ENCODE results near the gene SERPINH1. TPM values are rescaled to one million over a fixed set of nuclear protein-coding genes. Genes with fewer than 3 reads are reported as not detected.
A peak's percentile ranks its signal among the peaks of the same experiment; 100 is the strongest.

Gene SERPINH1
- total and polyA plus RNA-seq, 2 of the 13 experiments (the other 11 are each of a cell fraction or from before 2014, with no cell fraction given): 83.6 to 83.8 TPM

DNA sequence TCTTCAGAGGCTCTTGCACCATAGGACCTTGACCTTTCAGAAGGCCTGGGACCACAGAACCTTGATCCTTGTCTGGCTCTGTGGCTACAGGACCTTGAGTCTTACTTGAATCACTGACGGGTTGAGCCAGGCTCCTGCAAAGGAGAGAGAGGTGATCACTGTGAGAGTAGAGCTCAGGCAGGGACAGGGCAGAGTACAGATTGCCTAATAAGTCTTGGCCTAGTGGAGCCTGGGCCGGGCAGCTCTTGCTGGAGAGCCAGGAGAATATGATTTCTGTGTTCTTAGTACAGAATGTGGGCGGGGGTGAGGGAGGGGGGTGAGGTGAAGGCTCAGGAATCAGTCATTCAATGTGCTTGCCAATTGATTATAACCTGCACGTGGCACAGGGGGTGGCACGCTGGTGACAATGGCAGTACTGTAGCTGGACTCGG, 26.0 kb downstream of the SERPINH1 start (continued):
- TF ChIP-seq CHCHD3 (CRISPR knock-in tag; IDR thresholded peaks at IDR 0.05) (no peak), ZNF572 (CRISPR knock-in tag; IDR thresholded peaks at IDR 0.05) (no peak), TFDP2 (CRISPR knock-in tag; IDR thresholded peaks at IDR 0.05) (no peak), CCAR2 (optimal IDR thresholded peaks at IDR 0.05; ENCODE audit: low read depth, low read length) (no peak), ZNF160 (CRISPR knock-in tag; IDR thresholded peaks at IDR 0.05) (no peak), ZNF569 (CRISPR knock-in tag; IDR thresholded peaks at IDR 0.05; ENCODE audit: borderline replicate concordance) (no peak), ZNF615 (CRISPR knock-in tag; IDR thresholded peaks at IDR 0.05; ENCODE audit: borderline replicate concordance) (no peak), ZNF761 (CRISPR knock-in tag; conservative IDR thresholded peaks at IDR 0.05) (no peak), U2AF1 (optimal IDR thresholded peaks at IDR 0.05; ENCODE audit: low read depth, low read length) (no peak), ZNF282 (IDR thresholded peaks at IDR 0.05; ENCODE audit: partially characterized antibody) (no peak), ZNF292 (CRISPR knock-in tag; IDR thresholded peaks at IDR 0.05; ENCODE audit: borderline replicate concordance, low read depth) (peak; percentile 59; the same call in 1 of the 2 replicates), NAIF1 (CRISPR knock-in tag; IDR thresholded peaks at IDR 0.05; ENCODE audit: borderline replicate concordance) (no peak), POLR2G (IDR thresholded peaks at IDR 0.05; ENCODE audit: low read depth, low read length) (no peak), GATAD1 (CRISPR knock-in tag; IDR thresholded peaks at IDR 0.05) (no peak), CEBPG (CRISPR knock-in tag; IDR thresholded peaks at IDR 0.05) (peak; percentile 84), ZNF747 (CRISPR knock-in tag; IDR thresholded peaks at IDR 0.05; ENCODE audit: borderline replicate concordance) (no peak), JDP2 (CRISPR knock-in tag; IDR thresholded peaks at IDR 0.05; ENCODE audit: borderline replicate concordance) (no peak), MYC (CRISPR knock-in tag; IDR thresholded peaks at IDR 0.05; ENCODE audit: borderline replicate concordance) (no peak), ELF4 (CRISPR knock-in tag; IDR thresholded peaks at IDR 0.05; ENCODE audit: borderline replicate concordance) (no peak), JUN (CRISPR knock-in tag; IDR thresholded peaks at IDR 0.05) (no peak), ZNF10 (CRISPR knock-in tag; IDR thresholded peaks at IDR 0.05; ENCODE audit: borderline replicate concordance, low read depth) (no peak), MLLT10 (CRISPR knock-in tag; IDR thresholded peaks at IDR 0.05) (no peak), ELF1 (CRISPR knock-in tag; IDR thresholded peaks at IDR 0.05) (no peak), NRL (CRISPR knock-in tag; IDR thresholded peaks at IDR 0.05; ENCODE audit: borderline replicate concordance) (no peak), HMGA1 (CRISPR knock-in tag; conservative IDR thresholded peaks at IDR 0.05) (no peak), ZFX (CRISPR knock-in tag; IDR thresholded peaks at IDR 0.05; ENCODE audit: low read depth) (peak; percentile 61)
- TF ChIP-seq, protein P1, sequence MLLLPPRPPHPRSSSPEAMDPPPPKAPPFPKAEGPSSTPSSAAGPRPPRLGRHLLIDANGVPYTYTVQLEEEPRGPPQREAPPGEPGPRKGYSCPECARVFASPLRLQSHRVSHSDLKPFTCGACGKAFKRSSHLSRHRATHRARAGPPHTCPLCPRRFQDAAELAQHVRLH (CRISPR knock-in tag; IDR thresholded peaks at IDR 0.05; ENCODE audit: borderline replicate concordance, low read depth): no peak
- TF ChIP-seq, protein P2, sequence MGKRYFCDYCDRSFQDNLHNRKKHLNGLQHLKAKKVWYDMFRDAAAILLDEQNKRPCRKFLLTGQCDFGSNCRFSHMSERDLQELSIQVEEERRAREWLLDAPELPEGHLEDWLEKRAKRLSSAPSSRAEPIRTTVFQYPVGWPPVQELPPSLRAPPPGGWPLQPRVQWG (CRISPR knock-in tag; IDR thresholded peaks at IDR 0.05; ENCODE audit: borderline replicate concordance, low read depth): no peak
- TF ChIP-seq, protein P3, sequence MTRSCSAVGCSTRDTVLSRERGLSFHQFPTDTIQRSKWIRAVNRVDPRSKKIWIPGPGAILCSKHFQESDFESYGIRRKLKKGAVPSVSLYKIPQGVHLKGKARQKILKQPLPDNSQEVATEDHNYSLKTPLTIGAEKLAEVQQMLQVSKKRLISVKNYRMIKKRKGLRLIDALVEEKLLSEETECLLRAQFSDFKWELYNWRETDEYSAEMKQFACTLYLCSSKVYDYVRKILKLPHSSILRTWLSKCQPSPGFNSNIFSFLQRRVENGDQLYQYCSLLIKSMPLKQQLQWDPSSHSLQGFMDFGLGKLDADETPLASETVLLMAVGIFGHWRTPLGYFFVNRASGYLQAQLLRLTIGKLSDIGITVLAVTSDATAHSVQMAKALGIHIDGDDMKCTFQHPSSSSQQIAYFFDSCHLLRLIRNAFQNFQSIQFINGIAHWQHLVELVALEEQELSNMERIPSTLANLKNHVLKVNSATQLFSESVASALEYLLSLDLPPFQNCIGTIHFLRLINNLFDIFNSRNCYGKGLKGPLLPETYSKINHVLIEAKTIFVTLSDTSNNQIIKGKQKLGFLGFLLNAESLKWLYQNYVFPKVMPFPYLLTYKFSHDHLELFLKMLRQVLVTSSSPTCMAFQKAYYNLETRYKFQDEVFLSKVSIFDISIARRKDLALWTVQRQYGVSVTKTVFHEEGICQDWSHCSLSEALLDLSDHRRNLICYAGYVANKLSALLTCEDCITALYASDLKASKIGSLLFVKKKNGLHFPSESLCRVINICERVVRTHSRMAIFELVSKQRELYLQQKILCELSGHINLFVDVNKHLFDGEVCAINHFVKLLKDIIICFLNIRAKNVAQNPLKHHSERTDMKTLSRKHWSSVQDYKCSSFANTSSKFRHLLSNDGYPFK (CRISPR knock-in tag; IDR thresholded peaks at IDR 0.05; ENCODE audit: borderline replicate concordance): no peak

Data from HepG2 (cell line).